K562 (cell line): ENCODE results near the gene KCND3.

ENCODE experiments used
- HNRNPLL ChIP-seq: fragments of 200-400 bp; formaldehyde crosslinking; IDR thresholded peaks from 2 replicates; pipeline ENCODE4 v1.6.1; 2017; ENCODE audit warnings: low read length, low read depth, mild to moderate bottlenecking; ENCODE audit not compliant: poor library complexity, severe bottlenecking
- SRSF9 ChIP-seq: fragments of 200-400 bp; formaldehyde crosslinking; IDR thresholded peaks from 2 replicates; pipeline ENCODE4 v1.6.1; 2017; ENCODE audit warnings: low read depth, low read length, borderline replicate concordance
- TF ChIP-seq, protein P1 (sequence below): sonication (generic); formaldehyde crosslinking; IDR thresholded peaks from 2 replicates; pipeline ENCODE4 v1.8.1; 2023; ENCODE audit warnings: mild to moderate bottlenecking, missing genetic modification reagents
- TF ChIP-seq, protein P2 (sequence below): sonication (generic); formaldehyde crosslinking; IDR thresholded peaks from 2 replicates; pipeline ENCODE4 v1.8.1; 2022; ENCODE audit warnings: missing genetic modification reagents

DNA sequence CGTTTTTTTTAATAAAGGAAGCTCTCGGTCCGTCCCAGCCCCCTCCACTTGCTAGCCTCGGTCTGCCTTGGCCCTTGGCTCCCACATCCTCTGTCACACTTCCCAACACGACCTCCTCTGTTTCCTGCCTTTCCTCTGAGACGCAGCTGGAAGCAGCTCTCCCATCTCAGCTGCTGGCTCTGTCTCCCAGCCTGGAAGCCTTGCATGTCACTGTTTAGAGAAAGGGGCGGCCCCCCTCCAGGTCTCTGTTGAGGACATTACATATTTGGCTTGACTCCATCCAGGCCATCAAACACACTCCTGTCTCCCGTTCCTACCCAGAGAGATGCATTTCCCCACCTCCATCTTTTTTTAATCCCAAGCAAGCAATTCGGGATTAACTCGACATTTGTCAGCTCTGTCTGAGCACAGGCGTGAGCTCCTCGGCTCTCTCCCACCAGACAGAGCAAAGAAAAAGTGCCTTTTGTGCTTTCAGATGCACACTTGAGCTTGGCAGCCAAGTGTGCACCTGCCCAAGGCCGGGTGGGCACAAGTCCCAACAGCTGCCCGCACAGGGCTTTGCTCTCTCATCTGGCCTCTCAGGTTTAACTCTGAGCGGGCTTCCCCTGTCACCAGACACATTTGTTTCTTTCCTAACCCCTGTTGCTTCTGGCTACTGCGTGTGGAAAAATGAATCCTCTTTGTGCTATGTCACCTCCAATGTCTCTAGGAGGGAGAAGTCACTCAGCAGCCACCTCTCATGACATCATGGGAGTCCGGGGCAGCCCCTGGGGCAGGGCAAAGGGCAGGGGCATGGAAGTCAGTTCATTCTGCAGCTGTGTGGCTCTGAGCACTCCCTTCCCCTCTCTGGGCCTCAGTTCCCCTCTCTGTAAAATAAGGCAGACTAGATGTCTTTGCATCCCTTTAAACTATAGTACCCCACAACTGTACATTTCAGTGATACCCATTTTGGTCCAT lies 108.3 kb downstream of the KCND3 start:
- TF ChIP-seq, protein P1, sequence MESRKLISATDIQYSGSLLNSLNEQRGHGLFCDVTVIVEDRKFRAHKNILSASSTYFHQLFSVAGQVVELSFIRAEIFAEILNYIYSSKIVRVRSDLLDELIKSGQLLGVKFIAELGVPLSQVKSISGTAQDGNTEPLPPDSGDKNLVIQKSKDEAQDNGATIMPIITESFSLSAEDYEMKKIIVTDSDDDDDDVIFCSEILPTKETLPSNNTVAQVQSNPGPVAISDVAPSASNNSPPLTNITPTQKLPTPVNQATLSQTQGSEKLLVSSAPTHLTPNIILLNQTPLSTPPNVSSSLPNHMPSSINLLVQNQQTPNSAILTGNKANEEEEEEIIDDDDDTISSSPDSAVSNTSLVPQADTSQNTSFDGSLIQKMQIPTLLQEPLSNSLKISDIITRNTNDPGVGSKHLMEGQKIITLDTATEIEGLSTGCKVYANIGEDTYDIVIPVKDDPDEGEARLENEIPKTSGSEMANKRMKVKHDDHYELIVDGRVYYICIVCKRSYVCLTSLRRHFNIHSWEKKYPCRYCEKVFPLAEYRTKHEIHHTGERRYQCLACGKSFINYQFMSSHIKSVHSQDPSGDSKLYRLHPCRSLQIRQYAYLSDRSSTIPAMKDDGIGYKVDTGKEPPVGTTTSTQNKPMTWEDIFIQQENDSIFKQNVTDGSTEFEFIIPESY, result no peak
- TF ChIP-seq HNRNPLL, result no peak
- TF ChIP-seq, protein P2, sequence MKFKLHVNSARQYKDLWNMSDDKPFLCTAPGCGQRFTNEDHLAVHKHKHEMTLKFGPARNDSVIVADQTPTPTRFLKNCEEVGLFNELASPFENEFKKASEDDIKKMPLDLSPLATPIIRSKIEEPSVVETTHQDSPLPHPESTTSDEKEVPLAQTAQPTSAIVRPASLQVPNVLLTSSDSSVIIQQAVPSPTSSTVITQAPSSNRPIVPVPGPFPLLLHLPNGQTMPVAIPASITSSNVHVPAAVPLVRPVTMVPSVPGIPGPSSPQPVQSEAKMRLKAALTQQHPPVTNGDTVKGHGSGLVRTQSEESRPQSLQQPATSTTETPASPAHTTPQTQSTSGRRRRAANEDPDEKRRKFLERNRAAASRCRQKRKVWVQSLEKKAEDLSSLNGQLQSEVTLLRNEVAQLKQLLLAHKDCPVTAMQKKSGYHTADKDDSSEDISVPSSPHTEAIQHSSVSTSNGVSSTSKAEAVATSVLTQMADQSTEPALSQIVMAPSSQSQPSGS (CRISPR knock-in tag), result no peak
- no peak for TF ChIP-seq SRSF9
